ENCODE measurements around the gene TMEM41B. TPM values are rescaled to one million over a fixed set of nuclear protein-coding genes. Genes with fewer than 3 reads are reported as not detected.

The TMEM41B gene
- total RNA-seq, 2 experiments from 2014 or later: 41.4 to 42.7 TPM

- ChIA-PET CTCF (interaction anchor here (0.7 kb wide), 1 partner anchor 34 kb away, joined by 3 read pairs; no protein-coding TSS in a partner anchor), POLR2A (interaction anchor here (1.2 kb wide), 1 partner anchor 10 kb away, joined by 3 read pairs; the partner anchor contains the start of gene DENND5A)
- Mint-ChIP-seq H3K9me3 (no peaks in the 10 kb centered on the region), H3K36me3 (ENCODE audit: low read depth) (no peaks in the 10 kb centered on the region), H3K27me3 (no peaks in the 10 kb centered on the region), H3K4me1 (ENCODE audit: low read depth) (peaks cover 7% of the 10 kb centered on the region), H3K4me3 (no peak overlapping the region), H3K27ac (no peak overlapping the region)
- no peak overlapping the region for H3K27ac ChIP-seq (ENCODE audit: low read depth in 1 of 2, low read length in 2 of 2)
- no peaks in the 10 kb centered on the region for H3K36me3 ChIP-seq (ENCODE audit: insufficient read depth, low read length)
- peaks cover 1% of the 10 kb centered on the region for H3K4me1 ChIP-seq (ENCODE audit: insufficient read depth, low read length)
- no peak for ATAC-seq (ENCODE audit: poor library complexity)
- intact Hi-C loops (cut with DNase I, micrococcal nuclease): no loop called here
- H3K9me3 ChIP-seq (ENCODE audit: control insufficient read depth in 1 of 2, insufficient read depth in 1 of 2, low read length in 2 of 2): peaks cover 0 to 5% of the 10 kb centered on the region in 2 experiments
- no peak for DNase-seq
- no peaks in the 10 kb centered on the region for H3K27me3 ChIP-seq (ENCODE audit: control insufficient read depth in 1 of 2, insufficient read depth in 2 of 2, low read length in 2 of 2)
- TF ChIP-seq CTCF (IDR thresholded peaks at IDR 0.05): no peak
- H3K4me3 ChIP-seq (ENCODE audit: low read length): no peak overlapping the region
These were observed 39.7 kb downstream of the TMEM41B start for GRCh38 chr11:9274499-9275258.

DNA sequence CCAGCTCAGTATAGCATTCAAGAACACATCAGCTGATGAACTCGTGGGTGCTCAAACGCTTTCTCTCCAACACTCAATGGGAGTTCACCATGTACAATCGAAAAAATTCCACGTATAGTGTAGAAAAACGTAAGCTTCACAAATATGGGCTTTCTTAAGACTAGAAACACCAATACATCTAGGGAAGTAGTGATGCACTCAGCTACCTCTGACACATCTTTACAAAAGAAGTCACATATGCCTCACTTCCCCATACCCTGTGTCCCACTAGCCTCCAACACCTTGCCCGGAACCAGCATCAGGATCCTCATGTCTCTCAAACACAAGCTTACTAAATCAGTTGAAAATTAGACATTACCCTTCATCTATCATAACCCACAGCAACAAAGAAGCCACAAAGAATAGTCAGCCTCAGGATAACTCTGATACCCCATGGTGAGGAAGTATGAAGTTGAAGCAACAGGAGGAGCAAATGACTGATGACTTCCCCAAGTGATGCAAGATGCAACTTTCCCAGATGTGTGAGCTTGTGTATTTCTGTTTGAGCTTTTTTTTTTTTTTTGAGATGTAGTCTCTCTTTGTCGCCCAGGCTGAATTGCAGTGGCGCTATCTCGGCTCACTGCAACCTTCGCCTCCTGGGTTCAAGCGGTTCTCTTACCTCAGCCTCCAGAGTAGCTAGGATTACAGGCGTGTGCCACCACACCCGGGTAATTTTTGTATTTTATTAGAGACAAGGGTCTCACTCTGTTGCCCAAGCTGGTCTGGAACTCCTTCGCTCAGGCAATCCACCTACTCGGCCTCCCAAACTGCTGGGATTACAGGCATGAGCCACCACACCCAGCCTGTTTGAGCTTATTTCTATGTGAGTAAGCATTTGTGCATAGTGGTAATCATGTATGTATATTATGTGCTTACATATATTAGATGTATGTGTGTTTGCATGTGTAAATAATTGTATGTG lies 40.7 kb downstream of the TMEM41B start:
- ChIA-PET CTCF (interaction anchor here (1.0 kb wide), 1 partner anchor 12 kb away, joined by 3 read pairs; no protein-coding TSS in a partner anchor), POLR2A (interaction anchor here (0.9 kb wide), 1 partner anchor 187 kb away, joined by 3 read pairs; the partner anchor contains the start of gene ZNF143)
- Mint-ChIP-seq H3K4me3 (no peak overlapping the region), H3K27ac (no peak overlapping the region), H3K4me1 (ENCODE audit: low read depth) (peaks cover 7% of the 10 kb centered on the region), H3K27me3 (no peaks in the 10 kb centered on the region), H3K9me3 (no peaks in the 10 kb centered on the region), H3K36me3 (ENCODE audit: low read depth) (no peaks in the 10 kb centered on the region)
- ATAC-seq (ENCODE audit: poor library complexity) (no peak), DNase-seq (peak in 2 of 14 experiments; percentile 66 to 72)
- Histone ChIP-seq H3K9me3 (ENCODE audit: control insufficient read depth in 1 of 2, insufficient read depth in 1 of 2, low read length in 2 of 2) (no peaks in the 10 kb centered on the region), H3K4me3 (ENCODE audit: low read length) (no peak overlapping the region), H3K36me3 (ENCODE audit: insufficient read depth, low read length) (no peaks in the 10 kb centered on the region), H3K4me1 (ENCODE audit: insufficient read depth, low read length) (no peaks in the 10 kb centered on the region), H3K27ac (ENCODE audit: low read depth in 1 of 2, low read length in 2 of 2) (peak overlapping the region in 1 of 2 donors; percentile 1), H3K27me3 (ENCODE audit: control insufficient read depth in 1 of 2, insufficient read depth in 2 of 2, low read length in 2 of 2) (no peaks in the 10 kb centered on the region)
- intact Hi-C loops (cut with DNase I, micrococcal nuclease): no loop called here
- no peak for TF ChIP-seq CTCF (IDR thresholded peaks at IDR 0.05)

GRCh38 chr11:9269492-9270013 lies 44.8 kb downstream of the TMEM41B start:
- no peaks in the 10 kb centered on the region for H3K27me3 Mint-ChIP-seq
- H3K36me3 Mint-ChIP-seq (ENCODE audit: low read depth): peaks cover 5% of the 10 kb centered on the region
- H3K4me3 ChIP-seq (ENCODE audit: low read length): no peak overlapping the region
- POLR2A ChIA-PET: interaction anchor here (1.6 kb wide), 1 partner anchor 191 kb away, joined by 4 read pairs; the partner anchor contains the start of gene ZNF143
- intact Hi-C loops (cut with DNase I, micrococcal nuclease): loop anchor here (5.0 to 10.0 kb wide), 4 partner anchors 43 to 193 kb away; partner anchors contain the start of genes IPO7 (in 1 of the 2), TMEM41B (in 1 of the 2) and ZNF143 (in 1 of the 2)
- H3K4me1 ChIP-seq (ENCODE audit: insufficient read depth, low read length): peaks cover 10% of the 10 kb centered on the region
- no peaks in the 10 kb centered on the region for H3K9me3 ChIP-seq (ENCODE audit: control insufficient read depth in 1 of 2, insufficient read depth in 1 of 2, low read length in 2 of 2)
- TF ChIP-seq CTCF (IDR thresholded peaks at IDR 0.05): no peak
- H3K4me3 Mint-ChIP-seq: no peak overlapping the region
- H3K36me3 ChIP-seq (ENCODE audit: insufficient read depth, low read length): no peaks in the 10 kb centered on the region
- no peaks in the 10 kb centered on the region for H3K27me3 ChIP-seq (ENCODE audit: control insufficient read depth in 1 of 2, insufficient read depth in 2 of 2, low read length in 2 of 2)
- H3K27ac ChIP-seq (ENCODE audit: low read depth in 1 of 2, low read length in 2 of 2): no peak overlapping the region
- CTCF ChIA-PET: no interaction called here
- H3K9me3 Mint-ChIP-seq: no peaks in the 10 kb centered on the region
- DNase-seq (no peak), ATAC-seq (ENCODE audit: poor library complexity) (no peak)
- H3K27ac Mint-ChIP-seq: no peak overlapping the region
- peaks cover 12% of the 10 kb centered on the region for H3K4me1 Mint-ChIP-seq (ENCODE audit: low read depth)
